Activated CD4-positive, alpha-beta T cell treated with anti-CD3 and anti-CD28 coated beads, Interleukin-2, amount 50 U/mL, for 24 hours (primary cell): ENCODE measurements around the gene UBTD2.
"Not testable (repeated sequence)": the region's sequence is repeated elsewhere in the genome, so short reads cannot be mapped to it uniquely, and the experiment has no call there.

ENCODE experiments used
- DNase-seq, 2 donors: peaks; one replicate each; pipeline ENCODE4 v3.0.0-alpha.2; 2020; ENCODE audit warnings: low read depth in 1 of 2, low spot score in 1 of 2

Gene UBTD2

GRCh38 chr5:172283020-172283861, at the start of gene UBTD2:
Gene UBTD2, minus strand, starts transcription at chr5:172283764. Its CDS starts 99 bp downstream, at chr5:172283665.
- DNase-seq = peak; percentile 54 to 58

- not testable (repeated sequence) for DNase-seq
Measured at GRCh38 chr5:172326901-172327300, 43.3 kb upstream of the UBTD2 start.

DNA sequence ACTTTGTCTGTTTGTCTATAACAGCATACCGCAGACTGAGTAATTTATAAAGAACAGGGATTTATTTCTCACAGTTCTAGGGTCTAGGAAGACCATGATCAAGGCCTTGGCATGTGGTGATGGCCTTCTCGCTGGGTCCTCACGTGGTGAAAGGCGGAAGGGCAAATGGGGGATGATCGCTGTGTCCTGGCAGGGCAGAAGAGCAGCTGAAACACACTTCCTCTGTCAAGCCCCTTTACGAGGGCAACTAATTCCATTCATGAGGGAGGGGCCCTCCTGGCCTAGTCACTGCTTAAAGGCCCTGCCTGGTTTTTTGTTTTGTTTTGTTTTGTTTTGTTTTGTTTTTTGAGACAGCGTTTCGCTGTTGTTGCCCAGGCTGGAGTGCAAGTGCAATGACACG, 41.9 kb upstream of the UBTD2 start:
- no peak for DNase-seq

DNA sequence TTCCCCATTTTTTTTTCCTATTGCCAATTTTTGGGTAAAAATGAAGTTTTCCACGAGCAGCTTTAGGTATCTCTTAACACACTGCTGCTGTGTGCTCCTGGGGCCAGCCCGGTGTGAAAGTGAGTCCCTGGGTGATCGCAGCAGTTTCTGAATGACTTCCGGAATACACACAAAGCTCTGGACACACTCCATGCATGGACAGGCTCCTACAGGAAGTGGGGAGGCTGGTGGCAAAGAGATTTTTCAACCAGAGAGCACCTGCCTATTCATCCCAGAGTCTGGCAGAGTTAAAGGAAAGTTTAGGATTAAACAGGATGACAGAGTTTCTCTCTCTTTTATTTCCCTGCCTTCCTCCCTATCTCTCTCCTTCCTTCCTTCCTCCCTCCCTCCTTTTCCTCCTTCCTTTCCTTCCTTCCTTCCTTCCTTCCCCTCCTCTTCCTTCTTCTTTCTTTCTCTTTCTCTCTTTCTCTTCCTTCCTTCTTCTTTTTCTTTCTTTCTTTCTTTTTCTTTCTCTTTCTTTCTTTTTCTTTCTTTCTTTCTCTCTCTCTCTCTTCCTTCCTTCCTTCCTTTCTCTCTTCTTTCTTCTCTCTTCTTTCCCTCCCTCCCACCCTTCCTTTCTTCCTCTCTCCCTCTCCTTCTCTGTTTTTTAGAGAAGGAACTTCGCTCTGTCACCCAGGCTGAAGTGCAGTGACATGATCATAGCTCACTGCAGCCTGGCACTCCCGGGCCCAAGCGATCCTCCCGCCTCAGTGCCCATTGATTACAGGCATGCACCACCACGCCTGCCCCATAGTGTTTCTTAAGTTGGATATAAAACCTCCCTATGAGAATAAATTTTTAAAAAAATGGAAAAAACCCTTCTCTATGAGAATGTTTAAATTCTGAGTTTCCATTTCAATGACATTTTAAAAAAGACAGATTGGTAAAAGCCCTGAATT, 38.7 kb upstream of the UBTD2 start:
- no peak for DNase-seq

DNA sequence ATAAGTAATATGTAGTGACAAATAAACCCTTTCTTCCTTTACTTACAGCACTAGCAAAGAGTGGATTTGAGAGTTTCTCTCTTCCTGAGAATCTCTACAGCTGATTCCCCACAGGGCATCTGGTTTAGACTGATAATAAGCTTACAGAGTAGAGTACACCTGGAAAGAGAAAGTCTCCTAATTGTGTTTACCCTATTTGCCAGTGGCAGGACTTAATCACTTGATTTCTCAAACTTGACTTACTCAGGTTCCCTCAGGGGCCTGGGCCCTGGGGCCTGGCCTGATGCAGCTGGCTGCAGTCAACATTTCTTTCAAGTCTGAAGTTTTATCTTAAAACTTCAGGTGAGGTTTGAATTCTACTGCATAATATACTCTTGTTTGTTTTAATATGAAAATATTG, 38.0 kb upstream of the UBTD2 start:
- no peak for DNase-seq

DNA sequence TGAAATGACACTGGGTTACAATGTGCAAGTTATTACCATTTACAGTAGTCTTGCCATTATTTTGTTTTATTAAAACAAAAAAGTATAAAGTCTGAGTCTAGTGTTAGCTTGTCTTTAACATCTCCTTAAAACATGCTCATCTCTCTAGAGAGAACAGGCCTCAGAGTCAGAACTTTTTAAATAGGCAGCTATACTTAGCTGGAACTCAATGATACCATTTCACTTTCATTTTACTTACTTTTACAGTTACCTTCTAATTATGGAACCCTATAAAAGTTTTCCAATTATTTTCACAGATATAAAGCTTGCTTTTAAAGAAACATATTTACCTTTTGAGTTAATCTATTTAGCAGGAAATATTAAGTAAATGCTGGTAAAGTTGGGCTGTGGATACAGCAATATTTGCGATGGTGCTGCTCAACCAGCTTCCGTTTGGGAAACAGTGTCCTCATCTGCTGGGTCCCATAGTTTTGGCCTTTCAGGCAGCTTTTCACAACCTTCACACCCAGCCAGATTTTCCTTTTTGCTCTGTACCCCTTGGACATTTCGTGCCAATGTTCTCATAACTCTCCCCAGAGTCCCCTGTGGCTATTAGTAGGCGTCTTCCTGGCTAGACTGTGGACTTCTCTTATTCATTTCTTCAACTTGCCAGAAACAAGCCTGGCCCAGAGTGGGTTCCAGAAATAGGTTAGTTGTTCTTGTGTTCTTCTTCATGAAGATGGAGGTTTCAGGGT, 36.3 kb upstream of the UBTD2 start:
- no peak for DNase-seq

- DNase-seq = no peak
Measured at GRCh38 chr5:172315587-172316493, 32.3 kb upstream of the UBTD2 start.

GRCh38 chr5:172313915-172314314, 30.4 kb upstream of the UBTD2 start:
- no peak for DNase-seq

DNA sequence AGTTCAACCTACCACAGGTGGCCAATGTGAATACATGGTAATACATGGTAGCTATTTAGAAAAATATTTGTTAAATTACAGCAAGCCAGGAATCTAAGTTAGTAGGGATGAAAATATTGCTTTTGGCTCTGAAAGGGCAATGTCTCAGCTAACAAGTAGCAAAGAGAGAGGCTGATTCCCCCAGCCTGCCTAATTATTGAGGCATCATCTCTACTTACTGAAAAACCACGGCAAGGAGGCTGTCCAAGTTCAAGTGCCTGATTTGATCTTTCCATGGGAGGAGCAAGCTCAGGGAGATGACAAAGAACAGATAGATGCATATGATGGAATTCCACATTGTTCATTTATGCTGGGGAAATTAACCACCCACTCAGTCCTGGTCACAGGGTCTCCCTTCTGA, 28.7 kb upstream of the UBTD2 start:
- no peak for DNase-seq

- DNase-seq = no peak
Measured at GRCh38 chr5:172311605-172312004, 28.0 kb upstream of the UBTD2 start.

DNA sequence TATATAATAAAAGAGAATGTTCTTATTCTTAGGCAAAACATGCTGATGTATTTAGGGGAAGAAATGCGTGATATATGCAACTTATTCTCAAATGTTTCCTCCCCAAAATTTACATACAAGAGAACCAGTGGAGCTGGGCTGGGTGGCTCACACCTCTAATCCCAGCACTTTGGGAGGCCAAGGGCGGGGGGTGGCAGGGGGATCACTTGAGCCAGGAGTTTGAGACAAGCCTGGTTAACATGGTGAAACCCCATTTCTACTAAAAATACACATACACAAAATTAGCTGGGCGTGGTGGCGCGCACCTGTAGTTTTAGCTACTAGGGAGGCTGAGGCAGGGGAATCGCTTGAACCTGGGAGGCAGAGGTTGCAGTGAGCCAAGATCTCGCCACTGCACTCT, 27.5 kb upstream of the UBTD2 start:
- no peak for DNase-seq

- no peak for DNase-seq
Measured at GRCh38 chr5:172305380-172305779, 21.8 kb upstream of the UBTD2 start.

DNA sequence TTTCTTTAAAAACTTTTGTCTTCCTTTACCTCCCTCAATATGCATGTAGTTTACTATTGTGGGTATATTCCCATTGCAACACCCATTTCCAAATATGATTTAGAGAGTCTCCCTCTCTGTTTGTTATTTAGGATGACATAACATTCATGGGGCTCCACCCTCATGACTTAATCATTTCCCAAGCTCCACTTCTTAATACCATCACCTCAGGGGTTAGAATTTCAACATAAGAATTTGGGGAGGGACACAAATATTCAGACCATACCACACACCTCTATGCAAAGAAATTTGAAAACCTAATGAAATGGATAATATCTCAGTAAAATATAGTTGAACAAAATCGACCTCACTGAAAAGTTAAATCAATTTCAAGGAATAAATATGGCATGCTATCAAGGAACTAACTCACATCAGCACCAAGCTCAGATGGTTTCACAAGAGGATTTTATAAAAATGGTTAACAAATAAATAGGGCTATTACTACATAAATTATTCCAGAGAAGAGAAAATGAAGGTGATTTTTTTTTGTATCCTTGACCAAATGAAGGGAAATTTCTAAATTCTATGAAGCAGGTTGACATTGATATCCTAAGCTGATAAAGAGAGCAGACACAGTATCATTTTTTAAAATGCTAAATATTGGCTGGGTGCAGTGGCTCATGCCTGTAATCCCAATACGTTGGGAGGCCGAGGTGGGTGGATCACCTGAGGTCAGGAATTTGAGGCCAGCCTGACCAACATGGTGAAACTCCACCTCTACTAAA, 20.2 kb upstream of the UBTD2 start:
- DNase-seq = no peak

DNA sequence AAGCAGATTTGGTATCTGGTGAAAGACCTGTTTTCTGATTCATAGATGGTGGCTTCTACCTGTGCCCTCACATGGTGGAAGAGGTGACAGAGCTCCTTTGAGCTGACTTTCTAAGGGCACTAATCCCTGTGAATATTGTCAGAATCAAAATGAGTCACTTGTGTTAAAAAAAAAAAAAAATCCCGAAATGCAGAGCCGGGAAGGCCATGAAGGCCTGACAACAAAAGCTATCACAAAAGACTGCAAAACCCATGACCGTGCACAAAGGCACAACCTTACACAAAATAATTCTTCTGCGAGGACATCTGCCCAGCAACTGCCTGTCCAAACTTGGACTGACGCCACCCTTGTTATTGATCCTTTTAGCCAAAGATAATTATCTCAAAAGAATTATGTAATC, 19.6 kb upstream of the UBTD2 start:
- DNase-seq = no peak

GRCh38 chr5:172302047-172302710, 18.6 kb upstream of the UBTD2 start:
- DNase-seq = no peak

GRCh38 chr5:172299916-172300439, 16.4 kb upstream of the UBTD2 start:
- no peak for DNase-seq

DNA sequence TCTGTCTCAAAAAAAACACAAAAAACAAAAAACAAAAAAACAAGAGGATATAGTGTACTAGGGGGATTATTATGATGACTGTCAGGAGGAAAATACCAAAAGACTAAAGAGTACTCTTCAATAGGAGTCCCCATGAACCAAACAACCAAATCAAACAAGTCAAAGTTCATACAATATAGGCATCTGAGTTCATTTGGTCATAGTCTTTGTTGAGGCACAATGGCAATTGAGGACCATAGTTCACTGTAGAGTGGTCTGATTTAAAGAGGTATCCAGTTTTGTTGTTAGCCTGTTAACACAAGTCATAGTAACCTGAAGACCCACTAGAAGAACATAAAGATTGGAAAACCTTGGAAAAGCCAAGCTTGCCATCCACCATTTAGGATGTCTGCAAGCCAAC, 11.3 kb upstream of the UBTD2 start:
- no peak for DNase-seq

DNA sequence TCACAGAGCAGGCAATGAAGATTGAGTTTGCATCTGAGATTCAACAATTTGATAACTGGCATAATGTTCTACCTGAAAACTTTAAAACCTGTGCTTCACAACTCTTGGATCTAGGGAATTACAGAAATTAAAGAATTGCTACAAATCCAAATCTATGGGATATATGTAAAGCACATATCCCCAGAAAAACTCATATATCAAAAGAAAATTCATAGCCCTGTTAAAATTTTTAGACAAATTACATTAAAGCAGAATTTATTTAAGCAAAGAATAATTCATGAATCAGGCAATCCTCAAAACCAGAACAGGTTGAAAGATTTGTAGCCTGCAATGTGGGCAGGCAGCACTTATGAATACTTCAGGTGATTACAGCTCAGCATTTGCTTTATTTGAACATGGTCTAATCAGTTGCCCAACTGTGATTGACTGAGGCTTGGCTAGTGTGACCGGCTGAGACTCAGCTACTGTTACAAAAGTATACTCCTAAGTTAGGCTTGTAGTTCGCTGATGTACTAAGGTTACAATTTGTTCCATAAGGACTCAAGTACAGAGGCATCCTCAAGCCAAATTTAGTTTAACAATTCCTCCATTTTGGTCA, 10.3 kb upstream of the UBTD2 start:
- no peak for DNase-seq
